Mesenteric fat pad (tissue), 1 donor: ENCODE results near the gene SASH1. TPM values are rescaled to one million over a fixed set of nuclear protein-coding genes. Genes with fewer than 3 reads are reported as not detected.
"Not testable (repeated sequence)": the region's sequence is repeated elsewhere in the genome, so short reads cannot be mapped to it uniquely, and the experiment has no call there.

Experiments used
- DNase-seq: peaks from one replicate; pipeline ENCODE4 v3.0.0-alpha.2; 2020; ENCODE audit warnings: low spot score
- total RNA-seq: library from RNA; stranded (reverse); fragmentation: NEBNext Ultra II Directional; extraction: Animal tissue kit (Norgen Biotek cat#: 25700); gene quantifications from one replicate; pipeline ENCODE4 v1.2.1, GENCODE V29; 2021
- donor health status: DM: yes; HTN: yes; CAD: no.

SASH1 gene
- total RNA-seq, 1 donor from 2014 or later = 143 TPM

- DNase-seq = no peak
Observed at GRCh38 chr6:148328876-148329555, 13.6 kb upstream of the SASH1 start.

- no peak for DNase-seq
Observed at GRCh38 chr6:148329596-148330381, 12.8 kb upstream of the SASH1 start.

GRCh38 chr6:148332088-148332487 is 10.6 kb upstream of the SASH1 start:
- no peak for DNase-seq

DNA sequence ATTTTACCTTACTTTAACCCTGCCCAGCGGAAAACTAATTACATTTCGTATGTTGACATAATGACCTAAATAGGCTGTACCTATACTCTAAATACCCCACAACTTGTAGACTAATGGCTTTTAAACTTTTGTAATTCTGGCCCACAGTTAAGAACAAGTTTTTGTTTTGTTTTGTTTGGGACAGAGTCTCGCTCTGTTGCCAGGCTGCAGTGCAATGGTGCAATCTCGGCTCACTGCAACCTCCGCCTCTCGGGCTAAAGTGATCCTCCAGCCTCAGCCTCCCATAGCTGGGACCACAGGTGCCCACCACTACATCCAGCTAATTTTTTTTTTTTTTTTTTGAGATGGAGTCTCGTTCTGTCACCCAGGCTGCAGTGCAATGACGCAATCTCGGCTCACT is 5.7 kb upstream of the SASH1 start:
- DNase-seq = no peak

- no peak for DNase-seq
Observed at GRCh38 chr6:148339766-148340165, 2.9 kb upstream of the SASH1 start.

DNA sequence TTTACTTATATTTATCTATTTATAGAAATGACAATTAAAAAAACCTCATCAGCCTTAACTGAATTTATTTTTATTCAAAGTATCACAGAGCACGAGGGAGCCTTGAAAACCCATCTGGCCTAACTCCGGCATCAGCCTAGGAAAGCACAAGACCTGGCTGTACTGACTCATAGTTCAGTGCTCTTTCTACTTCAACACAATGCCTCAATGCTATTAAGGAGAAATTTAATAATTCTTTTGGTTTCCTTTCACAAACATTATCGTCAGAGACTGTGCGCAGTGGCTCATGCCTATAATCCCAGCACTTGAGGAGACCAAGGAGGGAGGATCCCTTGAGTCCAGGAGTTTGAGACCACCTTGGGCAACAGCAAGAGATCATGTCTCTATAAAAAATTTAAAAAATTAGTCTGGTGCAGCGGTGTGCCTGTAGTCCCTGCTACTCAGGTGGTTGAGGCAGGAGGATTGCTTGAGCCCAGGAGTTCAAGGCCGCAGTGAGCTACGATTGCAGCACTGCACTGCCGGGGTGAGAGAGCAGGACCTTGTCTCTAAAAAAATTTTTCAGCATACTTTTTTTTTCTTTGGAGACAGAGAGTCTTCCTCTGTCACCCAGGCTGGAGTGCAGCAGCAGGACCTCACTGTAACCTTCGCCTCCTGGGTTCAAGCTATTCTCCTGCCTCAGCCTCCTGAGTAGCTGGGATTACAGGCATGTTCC is 1.9 kb upstream of the SASH1 start:
- DNase-seq = no peak

- DNase-seq = no peak
Observed at GRCh38 chr6:148342100-148342349, 613 bp upstream of the SASH1 start.

- DNase-seq = no peak
Observed at GRCh38 chr6:148343047-148343782, 577 bp downstream of the SASH1 start.

DNA sequence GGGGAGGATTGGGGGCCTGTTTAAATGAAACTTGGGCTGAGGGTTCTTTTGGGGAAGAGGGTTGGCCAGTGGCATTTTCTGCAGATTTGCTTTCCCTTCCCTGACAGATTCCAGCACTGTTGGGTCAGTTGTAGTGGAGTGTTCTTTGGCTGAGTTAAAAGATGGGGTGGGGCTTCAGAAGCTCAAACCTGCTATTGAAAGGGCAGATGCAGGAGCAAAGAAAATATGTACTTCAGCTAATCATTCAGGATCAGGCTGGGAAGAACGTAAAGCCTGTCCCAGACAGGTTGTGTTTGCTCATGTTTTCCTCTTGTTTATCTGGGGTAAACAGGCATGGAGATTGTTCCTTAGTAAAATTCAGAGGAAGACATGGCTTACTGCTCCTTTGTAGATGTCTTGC is 2.5 kb downstream of the SASH1 start:
- no peak for DNase-seq

- DNase-seq = no peak
Observed at GRCh38 chr6:148345578-148345977, 2.9 kb downstream of the SASH1 start.

- no peak for DNase-seq
Observed at GRCh38 chr6:148346681-148347440, 4.2 kb downstream of the SASH1 start.

GRCh38 chr6:148347441-148348054 is 4.9 kb downstream of the SASH1 start:
- no peak for DNase-seq

GRCh38 chr6:148348335-148348734 is 5.7 kb downstream of the SASH1 start:
- DNase-seq = no peak

DNA sequence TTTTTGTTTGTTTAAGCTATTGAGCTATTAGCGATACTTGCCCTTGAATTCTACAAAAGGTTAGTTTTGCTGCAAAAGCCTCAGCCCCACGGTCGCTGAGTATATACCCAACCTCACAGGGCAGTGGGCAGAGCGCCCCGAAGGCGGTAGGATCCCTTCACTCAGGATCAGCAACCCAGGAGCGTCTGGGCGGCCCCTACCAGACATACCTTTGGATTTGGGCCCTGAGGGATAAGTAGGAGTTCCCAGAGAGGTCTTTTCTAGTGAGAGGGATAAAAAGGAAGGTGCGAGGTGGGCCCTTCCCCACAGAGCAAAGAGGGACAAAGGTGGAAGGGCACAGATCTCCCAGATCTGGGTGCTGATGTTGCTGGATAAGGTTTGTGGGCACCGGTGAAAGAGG is 6.1 kb downstream of the SASH1 start:
- DNase-seq = no peak

GRCh38 chr6:148349466-148349865 is 6.8 kb downstream of the SASH1 start:
- DNase-seq = no peak

DNA sequence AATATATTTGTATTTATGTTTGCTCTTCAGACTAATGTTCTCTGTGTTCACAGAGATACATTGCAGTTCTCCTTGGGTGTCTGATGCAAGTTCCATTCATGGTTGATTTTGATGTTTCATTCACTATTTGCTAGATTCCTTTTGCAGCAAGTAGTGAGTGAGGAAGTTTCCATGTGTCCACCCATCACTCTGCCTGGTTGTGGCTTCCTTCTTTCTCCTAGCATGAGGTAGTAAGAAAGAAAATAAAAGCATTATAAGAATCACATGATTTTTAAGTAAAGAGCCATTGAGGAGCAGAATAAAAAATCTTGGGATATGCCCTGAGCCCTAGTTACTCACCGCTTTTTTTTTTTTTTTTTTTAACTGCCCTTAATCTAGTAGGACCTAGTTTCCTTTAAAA is 8.7 kb downstream of the SASH1 start:
- no peak for DNase-seq

DNA sequence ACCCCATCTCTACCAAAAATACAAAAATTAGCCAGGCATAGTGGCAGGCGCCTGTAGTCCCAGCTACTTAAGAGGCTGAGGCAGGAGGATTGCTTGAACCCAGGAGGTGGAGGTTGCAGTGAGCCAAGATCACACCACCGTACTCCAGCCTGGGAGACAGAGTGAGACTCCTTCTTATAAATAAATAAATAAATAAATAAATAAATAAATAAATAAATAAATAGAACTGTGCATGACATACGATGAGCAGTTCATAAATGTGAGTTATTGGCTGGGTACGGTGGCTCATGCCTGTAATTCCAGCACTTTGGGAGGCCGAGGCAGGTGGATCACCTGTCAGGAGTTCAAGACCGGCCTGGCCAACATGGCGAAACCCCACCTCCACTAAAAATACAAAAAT is 9.8 kb downstream of the SASH1 start:
- DNase-seq = not testable (repeated sequence)

GRCh38 chr6:148358196-148358785 is 15.7 kb downstream of the SASH1 start:
- no peak for DNase-seq

DNA sequence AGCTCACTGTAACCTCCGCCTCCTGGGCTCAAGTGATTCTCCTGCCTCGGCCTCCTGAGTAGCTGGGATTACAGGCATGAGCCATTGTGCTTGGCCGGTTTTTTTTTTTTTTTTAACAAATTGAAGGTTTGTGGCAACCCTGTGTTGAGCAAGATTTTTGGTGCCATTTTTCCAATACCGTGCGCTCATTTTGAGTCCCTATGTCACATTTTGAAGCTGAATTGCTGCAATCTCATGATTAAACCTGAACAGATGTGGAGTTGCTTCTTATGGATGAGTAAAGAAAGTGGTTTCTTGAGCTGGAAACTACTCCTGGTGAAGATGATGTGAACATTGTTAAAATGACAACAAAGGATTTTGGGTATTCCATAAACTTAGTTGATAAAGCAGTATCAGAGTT is 16.6 kb downstream of the SASH1 start:
- DNase-seq = no peak
